Medulla oblongata (tissue), 1 donor: ENCODE measurements around the gene NCKAP5.

Experiments
- DNase-seq: peaks from one replicate; pipeline ENCODE4 v3.0.0-alpha.2; 2015; ENCODE audit errors: extremely low spot score

NCKAP5 gene

DNA sequence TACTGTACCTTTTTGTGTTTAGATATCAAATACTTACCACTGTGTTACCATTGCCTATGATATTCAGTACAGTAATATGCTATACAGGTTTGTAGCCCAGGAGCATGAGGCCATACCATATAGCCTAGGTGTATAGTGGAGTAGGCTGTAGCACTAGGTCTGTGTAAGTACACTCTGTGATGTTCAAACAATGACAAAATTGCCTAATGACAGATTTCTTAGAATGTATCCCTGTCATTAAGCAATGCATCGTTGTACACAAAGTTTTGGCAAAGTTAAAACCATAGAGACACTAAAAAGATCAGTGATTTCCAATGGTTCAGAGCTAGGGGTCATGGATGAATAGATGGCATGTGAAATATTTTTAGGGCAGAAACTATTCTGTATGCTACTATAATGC is 415.5 kb downstream of the NCKAP5 start:
- DNase-seq: no peak

DNA sequence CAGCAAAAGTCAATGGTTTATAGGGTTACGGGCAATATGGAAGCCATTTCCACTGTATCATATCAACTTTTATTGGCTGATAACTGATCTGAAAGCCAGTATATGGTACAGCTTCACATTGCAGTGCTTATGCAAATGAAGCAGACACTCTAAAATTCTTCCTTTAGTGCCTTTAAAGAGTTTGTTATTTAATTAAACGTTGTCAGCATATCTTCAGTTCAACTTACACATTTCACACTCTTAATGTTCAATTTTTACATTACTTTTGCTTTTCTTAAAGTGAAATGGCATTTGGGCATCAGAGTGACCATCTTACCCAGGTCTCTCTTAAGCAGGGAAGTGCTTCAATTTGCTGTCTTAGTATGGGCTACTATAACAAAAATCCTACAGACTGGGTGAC is 420.1 kb downstream of the NCKAP5 start:
- DNase-seq: no peak

DNA sequence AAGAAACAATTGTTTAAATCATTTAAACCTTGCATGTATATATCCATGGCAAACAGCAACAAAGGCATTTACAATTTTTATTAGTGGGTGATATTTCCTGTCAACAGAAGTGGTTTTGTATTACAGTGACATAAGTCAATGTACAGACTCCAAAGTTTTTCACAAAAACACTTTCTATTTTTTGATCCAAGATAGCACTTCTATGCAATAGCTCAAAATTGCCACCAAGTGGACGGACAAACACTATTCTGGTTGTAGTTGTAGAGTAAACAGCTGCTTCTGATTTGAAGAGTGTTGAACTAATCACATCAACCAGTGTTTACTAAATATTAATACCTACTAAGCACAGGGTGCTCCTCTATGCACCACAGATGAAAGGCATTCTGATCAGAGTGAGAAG is 421.4 kb downstream of the NCKAP5 start:
- DNase-seq: no peak

DNA sequence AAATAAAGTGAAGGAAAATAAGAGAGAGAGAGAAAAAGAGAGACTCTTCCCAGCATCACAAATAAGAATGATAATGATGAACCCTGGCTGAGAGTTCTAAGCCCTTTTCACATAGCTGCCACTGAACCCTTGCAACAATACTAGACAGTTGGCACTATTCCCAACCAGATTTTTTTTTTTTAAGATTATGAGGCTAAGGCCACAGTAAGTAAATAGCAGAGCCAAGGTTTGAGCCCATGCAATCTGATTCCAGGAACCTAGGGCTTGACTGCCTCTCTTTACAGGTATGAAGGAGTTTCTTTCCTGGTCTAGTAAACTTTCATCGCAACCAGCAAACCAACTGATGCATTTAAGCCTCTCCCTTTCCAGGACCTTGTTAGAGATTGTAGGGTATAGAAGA is 424.6 kb downstream of the NCKAP5 start:
- no peak for DNase-seq

DNA sequence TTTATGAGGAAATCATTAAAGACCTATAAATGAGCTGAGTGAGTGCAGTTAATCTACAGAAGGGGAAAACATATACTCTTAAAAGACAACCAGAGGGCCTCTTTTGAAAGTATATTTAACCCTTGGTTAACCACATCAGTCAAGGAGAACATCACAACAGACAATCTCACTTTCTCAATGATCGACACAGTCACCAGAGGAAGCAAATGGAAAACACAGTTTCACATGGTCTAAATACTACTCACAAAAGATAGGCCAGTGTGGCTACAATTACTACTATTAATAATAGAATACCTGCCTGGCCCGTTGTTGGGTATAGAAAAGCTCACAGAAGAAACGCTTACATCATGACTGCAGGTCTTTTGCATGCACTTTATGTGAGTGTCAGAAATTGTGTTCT is 426.2 kb downstream of the NCKAP5 start:
- no peak for DNase-seq

DNA sequence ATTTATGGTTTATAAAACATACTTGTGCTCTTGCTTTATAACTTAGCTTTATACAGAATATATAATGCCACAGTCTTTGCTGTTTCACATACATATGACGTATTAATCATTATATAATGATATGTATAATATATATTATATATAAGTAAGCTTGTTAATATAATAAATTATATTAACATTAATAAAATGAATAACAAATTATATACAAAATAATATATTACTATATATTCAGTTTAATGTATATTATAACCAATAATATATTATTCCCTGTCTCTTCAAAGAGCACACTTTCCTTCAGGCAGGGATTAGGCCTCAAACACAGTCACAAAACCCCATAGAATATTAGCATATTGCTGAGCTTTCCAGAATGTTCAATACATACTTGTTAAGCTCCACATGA is 427.6 kb downstream of the NCKAP5 start:
- DNase-seq: no peak

DNA sequence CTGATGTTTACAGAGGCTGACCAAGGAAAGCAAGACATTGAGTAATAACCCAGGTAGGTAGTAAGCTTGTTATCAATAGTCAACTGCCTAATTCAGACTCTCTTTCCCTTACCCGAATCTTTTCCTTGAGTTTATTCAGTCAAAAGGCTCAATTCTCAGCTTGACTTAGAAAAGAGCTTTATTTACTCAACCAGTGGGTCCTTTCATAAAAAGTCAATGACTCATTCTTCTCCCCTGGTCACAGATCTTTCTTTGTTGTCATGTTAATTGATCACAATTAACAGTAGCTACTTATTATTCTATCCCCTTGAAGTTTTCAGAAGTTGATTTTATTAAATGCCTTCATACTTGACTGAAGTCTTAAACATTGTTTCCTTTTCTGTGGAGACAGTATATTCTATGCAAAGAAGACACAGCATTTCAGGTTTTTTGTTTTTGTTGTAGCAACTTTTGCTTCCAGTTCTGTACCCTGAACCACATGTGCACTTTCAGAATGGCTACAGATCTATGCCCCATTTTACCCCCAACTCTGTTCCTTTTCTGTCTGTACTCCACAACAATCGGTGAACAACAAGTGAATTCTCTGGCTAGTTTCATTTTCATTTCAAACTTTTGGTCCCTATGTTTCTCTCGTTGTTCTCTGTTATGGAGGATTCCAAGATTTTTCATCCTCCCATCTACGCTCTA is 428.3 kb downstream of the NCKAP5 start:
- DNase-seq: peak; percentile 64

DNA sequence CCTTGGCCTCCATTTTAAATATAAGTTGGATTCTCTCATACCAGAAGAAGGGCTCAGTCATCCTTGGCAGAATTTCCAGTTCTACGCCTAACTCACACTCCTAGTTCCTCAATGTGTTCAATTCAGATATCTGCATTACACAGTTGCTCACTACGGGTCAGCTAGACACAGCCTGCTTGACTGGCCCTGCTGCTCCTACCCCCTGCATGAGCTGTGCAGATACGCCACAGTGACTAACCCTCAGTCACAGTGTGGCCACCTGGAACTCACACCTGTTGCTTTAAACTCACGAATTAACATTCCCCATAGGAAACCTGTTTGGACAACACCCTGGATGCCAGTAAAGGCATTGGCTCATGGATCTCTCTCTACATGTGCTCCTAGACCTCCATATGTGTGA is 429.6 kb downstream of the NCKAP5 start:
- DNase-seq: no peak

DNA sequence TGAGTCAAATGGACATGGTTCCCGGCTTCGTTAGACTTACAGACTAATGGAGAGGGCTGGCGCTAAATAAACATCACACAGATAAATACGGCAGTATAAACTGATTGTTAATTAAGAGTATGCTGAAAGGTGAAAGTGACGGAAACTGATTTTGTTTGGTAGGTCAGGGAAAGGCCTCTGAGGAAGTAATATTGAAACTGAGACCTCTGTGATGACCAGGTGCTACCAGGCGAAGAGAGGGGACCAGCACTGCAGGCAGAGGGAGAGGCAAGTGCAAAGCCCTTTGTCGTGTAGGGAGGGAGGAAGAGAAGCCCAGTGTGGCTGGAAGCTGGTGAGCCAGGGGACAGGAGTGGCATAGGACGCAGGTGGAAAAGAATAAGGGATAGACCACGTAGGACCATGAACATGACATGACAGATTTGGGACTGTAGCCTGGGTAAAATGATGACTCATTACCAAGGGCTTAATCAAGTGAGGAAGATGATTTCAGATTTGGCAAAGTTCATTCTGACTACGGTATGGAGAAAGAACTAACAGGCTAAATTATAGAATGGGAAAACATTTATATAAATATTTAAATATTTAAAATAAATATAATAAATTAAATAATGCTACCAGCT is 433.1 kb downstream of the NCKAP5 start:
- no peak for DNase-seq

DNA sequence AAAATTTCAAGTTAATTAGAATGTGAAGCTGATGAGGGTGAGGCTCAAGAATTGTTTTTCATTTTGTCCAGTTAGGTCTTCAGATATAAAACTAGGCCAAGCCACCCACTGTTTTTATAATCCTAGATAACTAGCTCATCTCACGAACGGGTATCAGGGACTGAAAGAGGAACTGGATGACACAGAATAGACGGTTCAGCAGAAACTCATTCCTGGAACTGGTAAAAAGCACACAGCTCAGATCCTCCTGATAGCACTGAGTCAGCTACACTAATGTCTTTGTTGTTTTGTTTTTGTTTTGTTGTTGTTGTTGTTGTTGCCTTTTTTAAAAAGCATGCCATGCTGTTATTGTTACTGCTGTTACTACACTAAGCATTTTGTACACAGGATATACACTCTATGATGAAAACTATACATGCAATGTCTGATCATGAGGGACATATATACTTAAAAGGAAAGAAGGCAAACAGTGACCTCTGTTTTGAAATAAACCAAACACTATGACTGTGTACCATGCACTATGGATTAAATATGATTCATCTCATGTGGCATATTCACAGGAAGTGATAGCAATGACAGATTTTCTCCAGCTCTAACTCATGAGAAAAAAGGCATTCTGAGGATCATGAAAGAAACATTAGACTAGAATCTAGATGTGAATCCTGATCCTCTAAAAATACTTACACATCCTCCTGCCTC is 437.6 kb downstream of the NCKAP5 start:
- peak; percentile 12 for DNase-seq

DNA sequence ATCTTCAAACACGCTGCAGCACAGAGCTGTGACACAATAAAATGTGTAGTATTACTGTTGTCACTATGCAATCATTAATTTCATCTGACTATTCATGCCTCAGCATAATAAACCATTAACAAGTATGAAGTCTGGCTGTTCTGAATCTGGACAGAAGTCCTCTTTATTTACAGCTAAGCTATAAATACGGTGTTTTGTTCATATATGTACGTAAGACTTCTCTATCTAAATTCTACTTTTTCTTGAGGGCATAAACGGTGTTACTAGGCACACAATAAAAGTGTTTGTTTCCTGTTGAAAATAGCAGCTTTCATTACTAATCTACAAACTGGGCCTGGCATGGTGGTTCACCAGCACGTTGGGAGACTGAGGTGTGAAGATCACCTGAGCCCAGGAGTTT is 443.8 kb downstream of the NCKAP5 start:
- no peak for DNase-seq

DNA sequence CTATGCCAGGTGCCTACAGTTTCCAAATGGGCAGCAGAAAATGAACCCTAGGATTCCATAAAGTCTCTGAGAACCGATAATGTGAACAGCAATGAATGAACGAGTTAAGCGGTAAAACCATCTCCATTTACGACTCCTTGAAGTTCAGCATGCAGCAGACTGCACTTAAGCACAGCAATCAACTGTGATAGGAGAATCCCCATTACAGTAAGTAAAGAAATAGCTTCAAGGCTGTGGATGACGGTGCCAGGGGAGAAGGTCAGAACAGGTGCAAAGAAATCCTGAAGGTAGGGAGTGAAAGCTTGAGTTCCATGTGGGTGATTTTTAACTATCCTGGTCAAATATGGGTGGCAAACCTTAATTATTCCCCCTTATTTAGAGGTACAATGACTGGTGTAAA is 444.4 kb downstream of the NCKAP5 start:
- DNase-seq: no peak

DNA sequence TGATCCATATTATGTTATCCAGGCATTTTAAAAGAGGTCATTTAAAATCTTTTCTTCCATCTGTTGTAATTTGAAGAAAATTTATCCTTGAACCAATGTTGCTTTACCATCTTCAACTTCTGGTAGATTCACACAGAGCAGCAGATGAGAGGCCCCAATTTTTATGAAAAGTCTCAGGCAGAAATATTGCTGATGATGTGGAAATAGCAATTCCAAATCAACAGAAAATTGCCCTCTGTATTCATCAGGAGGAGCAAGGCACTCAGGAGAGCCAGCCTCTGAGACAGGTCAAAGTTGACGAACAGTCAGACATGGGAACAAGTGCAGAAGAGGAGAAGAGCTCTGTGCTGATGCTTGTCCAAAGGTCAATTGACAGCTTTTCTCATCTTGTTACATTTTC is 444.9 kb downstream of the NCKAP5 start:
- no peak for DNase-seq

DNA sequence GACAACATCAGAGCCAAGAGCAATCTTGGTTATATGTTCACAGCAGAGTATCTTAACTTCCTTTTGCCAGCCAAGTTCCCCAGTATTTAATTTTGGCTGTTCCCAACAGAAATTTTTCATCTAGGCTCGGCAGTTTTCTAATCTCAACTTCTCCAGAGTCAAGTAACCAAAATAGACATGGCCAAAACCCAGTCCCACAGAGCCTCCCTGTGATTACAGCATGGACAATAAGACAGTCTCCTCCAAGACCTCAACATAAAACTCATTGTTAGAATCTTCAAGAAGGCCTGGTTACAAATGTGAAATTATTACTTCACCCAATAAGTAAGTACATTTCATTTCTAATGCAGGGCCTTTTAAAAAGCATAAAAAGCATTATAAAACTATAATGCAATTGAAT is 445.7 kb downstream of the NCKAP5 start:
- DNase-seq: no peak

DNA sequence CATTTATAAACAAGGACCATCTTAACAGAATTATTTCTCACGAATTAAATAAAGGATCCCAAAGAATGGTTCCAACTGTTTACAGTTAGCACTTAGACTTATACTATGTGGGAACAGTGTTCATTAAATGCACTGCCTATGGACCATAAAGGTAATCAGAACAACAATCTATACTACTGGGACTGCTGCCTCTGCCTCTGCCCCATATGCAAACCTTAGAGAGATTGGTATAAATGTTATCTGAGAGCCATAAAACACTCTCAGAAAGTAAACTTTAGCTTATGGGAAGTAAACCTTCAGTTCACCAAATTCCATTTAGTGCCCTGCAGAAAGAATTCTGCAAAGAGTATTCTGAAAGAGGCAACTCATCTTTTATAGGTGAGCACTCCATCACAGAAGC is 448.0 kb downstream of the NCKAP5 start:
- no peak for DNase-seq

DNA sequence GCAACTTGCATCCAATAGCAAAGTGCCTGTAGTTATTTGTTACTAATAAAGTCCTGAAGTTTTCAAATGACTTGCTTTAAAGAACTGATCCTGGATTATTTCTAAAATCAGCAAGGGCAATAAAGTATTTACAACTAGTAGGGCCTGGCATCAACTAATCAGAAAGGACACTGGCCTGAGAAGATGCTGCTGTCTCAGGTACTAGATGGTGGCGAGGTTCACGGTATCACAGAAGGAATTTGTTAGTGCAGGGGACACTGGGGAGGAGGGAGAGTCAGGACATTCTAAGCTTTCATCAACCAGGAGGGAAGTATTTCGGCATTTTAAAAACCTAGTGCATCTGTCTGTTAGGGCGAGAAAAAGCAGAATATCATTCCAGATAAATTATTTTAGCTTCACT is 458.1 kb downstream of the NCKAP5 start:
- DNase-seq: no peak

DNA sequence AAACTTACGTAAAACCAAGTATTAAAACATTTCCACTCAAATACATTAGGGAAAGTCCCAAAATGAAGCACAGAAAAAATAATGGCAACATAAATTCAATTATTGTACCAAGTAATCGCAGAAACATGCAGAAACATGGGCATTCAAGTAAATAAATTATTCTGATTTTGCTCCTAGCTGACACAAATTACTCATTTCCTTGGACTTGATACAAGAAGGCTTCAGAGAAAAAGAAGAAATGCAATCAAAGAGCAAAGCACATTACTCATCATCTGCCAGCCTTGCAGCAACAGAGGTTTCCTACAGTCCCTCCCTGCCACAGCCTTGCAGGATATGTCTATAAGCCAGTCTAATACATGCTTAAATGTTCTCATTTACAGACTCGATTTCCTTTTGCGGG is 458.5 kb downstream of the NCKAP5 start:
- no peak for DNase-seq

DNA sequence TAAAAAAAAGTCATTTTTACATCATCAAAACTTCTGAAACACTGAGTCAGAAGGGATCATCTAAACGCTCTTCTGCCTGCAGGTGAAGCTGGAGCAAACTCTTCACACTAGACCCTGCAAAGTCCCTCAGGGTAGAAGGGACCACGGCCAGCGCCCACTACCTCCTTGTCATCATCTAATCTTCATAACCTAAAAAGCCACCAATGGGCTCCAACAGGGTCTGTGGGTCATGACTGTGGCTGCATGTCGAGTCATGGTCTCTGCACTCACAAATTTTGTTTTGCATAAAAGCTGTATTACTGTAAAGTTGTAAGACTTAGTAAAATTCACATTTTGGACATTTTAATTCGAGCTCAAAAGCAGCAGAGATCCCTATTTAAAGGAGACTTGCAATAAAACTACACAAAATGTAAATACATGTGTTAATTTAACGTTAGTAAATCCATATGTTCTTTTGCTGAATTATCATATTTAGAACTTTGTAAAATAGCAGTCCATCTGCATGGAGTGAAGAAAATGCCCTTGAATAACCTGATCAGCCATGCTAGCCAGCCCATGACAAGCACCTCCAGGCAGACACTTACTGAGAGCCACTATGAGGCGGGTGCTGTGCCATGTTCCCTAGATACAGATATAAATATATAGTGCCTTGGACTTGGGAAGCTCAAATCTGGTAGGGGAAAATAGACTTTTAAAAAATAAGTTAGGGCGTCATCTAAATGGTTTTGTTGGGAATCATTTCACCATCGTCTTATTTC is 461.0 kb downstream of the NCKAP5 start:
- DNase-seq: no peak

DNA sequence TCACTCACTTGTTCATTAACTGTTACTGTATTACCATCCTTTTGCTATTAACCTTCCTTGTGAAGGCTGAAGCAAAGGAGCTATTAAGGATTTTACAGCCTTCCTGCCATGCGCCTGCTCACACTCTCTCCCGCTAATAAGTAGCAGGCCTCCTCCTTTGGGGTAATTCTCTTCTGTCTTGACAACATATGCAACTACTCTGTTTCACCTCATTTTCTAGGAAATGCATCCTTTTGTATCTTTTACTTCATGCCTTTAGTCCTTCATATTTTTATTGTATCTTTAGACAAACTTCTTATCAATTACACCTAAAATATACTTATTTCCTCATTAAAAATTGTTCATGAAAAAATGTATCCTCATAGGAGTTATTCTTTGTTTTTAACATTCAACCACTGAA is 463.4 kb downstream of the NCKAP5 start:
- no peak for DNase-seq

DNA sequence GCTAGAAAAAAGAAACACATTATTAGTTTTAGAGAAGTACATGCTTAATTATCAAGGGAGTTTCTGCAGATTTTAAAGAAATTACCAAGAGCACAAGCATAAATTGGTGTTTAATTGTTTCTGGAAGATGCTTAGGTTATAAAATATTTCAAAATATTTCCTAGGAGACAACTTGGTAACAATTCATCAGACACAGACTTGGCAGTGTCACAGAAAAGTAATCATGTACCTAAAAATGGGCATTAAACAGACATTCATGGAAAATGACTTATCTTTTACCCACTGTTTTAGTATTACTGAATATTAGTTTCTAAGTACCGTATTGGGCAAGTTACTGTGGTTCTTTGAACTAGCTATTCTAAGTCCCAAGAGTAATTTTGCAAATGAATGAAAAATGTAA is 469.5 kb downstream of the NCKAP5 start:
- DNase-seq: no peak

DNA sequence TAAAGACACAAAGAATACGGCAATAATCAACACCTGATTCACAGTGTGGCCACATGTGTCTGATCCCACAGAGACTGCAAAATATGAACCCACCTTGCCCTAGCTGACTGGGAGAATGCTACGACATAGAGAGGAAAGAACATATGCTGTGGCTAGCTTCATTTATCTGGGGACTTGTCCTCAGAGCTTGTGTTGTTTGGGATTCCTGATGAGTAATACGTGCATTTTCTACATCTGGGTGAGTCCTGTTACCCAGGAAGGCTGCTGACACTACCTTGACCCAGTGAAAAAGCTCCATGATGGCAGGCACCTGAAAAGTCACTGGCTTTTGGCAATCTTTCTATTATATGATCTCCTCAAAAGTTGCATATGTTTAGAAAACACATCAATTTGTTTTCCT is 470.6 kb downstream of the NCKAP5 start:
- DNase-seq: no peak

DNA sequence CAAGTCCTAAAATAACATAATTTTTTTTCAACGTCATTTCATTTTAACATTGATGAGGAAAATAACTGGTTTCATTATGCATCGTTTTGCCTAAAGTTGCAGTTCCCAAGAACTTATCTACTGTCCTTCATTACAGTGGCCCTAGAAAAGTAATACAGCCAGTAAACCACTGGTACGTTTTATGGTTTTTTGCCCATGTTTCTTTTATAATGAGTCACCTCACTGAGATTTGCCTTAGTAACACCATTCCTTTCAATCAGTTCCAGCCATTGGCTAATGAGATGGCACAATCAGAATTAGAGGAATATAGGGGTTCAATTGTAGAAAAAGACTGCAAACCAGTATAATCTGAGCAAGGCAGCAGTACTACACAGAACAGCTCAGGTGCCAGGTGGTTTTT is 475.7 kb downstream of the NCKAP5 start:
- DNase-seq: no peak

DNA sequence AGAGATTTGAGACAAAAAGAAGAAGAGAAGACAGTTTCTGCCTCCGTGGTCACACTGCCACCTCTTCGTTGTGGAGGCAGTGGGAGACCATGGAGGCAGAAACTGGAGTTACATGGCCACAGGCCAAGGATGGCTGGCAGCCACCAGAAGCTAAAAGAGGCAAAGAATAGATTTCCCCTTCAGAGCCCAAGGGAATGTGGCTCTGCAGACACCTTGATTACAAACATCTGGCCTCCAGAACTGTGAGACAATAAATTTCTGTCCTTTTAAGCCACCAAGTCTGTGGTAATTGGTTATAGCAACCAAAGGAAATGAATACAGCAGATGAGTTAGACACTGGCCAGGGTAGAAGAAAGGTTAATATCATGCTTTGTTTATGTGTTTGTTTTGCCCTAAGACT is 477.9 kb downstream of the NCKAP5 start:
- DNase-seq: no peak
